Measurements from ENCODE around the gene CXCL8.

DNA sequence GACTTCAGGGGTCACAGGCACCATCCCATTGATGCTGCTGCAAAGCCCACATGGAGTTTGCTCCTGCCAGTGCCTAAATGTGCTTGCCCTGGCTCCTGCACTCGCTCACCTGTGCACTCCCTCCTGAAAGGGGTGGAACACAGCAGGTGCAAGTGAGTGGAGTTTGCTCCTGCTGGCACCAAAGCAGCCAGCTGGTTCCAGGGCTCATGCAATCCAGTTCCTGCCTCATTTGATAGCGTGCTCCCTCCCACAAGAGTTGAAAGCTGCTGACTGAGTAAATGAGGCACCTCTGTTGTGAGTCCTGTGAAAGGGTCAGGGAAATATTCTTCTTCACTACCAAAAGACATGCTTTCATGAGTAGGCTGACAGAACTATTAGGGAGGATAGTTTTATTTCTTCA, 30.5 kb downstream of the CXCL8 start:
- no peak for TF ChIP-seq POLR2A (IDR thresholded peaks at IDR 0.05)
- TF ChIP-seq, protein P1, sequence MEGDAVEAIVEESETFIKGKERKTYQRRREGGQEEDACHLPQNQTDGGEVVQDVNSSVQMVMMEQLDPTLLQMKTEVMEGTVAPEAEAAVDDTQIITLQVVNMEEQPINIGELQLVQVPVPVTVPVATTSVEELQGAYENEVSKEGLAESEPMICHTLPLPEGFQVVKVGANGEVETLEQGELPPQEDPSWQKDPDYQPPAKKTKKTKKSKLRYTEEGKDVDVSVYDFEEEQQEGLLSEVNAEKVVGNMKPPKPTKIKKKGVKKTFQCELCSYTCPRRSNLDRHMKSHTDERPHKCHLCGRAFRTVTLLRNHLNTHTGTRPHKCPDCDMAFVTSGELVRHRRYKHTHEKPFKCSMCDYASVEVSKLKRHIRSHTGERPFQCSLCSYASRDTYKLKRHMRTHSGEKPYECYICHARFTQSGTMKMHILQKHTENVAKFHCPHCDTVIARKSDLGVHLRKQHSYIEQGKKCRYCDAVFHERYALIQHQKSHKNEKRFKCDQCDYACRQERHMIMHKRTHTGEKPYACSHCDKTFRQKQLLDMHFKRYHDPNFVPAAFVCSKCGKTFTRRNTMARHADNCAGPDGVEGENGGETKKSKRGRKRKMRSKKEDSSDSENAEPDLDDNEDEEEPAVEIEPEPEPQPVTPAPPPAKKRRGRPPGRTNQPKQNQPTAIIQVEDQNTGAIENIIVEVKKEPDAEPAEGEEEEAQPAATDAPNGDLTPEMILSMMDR (IDR thresholded peaks at IDR 0.05): no peak
